Measurements from ENCODE around the gene PTPN21. TPM values are rescaled to one million over a fixed set of nuclear protein-coding genes. Genes with fewer than 3 reads are reported as not detected.
A peak's percentile ranks its signal among the peaks of the same experiment; 100 is the strongest.

Gene PTPN21
- total RNA-seq = under 1 TPM; 0.16 to 0.25 TPM

DNA sequence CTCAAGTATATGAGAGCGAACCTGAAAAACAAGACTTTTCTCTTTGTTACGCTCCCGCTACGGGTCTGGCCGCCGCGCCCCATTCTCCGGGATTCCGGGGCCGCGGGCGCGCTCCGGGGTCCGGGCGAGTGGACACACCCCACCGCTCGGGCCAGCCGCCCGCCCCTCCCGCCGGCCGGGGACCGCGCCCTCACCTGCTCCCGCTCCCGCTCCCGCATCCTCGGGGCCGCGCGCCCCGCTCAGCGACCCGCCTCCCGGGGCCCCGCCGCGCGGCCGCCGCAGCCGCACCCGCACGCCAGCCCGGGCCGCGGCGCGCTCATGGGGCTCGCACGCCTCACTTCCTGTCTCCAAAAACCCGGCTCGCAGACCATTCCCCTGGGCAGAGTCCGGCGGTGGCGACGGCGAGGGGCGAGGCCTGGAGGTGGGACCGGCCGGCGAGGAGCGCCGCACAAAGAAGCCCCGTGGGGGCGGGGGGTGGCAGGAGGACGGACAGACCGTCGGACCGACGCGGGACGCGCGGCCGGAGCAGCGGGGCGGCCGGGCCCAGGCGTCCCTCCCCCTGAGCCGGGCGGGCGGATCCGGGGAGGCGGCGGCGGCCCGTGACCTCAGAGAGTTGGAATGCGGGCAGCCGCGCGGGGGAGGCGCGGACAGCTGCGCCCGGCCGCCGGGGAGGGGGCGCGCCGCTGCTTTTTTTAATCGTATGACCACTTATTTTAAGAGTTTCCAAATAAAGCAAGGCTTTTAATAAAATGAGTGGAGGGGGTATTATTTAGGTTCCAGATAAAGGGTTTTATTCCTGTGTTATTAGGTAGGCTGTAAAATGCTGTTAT is at the start of gene PTPN21:
PTPN21 (minus strand) TSS at position 551 of the 830 bp plus-strand sequence. CDS start 4,590 bp downstream, outside the sequence.
- no peaks in the 10 kb centered on the region for H3K9me3 Mint-ChIP-seq
- no peaks in the 10 kb centered on the region for H3K36me3 Mint-ChIP-seq
- H3K4me3 Mint-ChIP-seq = peak within 1 kb of the TSS; percentile 68
- H3K4me1 Mint-ChIP-seq = peaks cover 36% of the 10 kb centered on the region
- H3K27ac Mint-ChIP-seq = no peak within 1 kb of the TSS
- peaks cover 69% of the 10 kb centered on the region for H3K27me3 Mint-ChIP-seq
- peak; percentile 26 for DNase-seq

DNA sequence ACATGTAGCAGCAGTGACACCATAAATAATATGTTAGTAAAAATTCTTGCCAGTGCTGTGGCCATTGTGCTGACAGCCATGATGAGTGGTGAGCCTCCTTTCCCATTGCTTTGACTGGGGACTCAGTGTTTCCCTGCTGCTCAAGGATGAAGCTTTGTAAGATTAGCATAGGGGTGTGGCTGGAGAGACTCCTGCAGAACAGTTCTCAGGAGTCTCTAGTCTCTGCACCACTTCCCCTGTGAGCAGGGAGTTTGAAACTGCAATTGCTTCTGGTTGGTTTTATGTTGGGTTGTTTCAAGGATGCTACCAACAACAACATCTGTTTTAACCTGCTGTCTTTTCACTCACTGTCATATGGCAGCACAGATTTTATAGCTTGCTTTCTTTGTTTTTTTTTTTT is 49.4 kb upstream of the PTPN21 start:
- no peaks in the 10 kb centered on the region for H3K9me3 Mint-ChIP-seq
- H3K4me3 Mint-ChIP-seq = no peak overlapping the region
- no peak for DNase-seq
- peaks cover 46% of the 10 kb centered on the region for H3K36me3 Mint-ChIP-seq
- H3K27ac Mint-ChIP-seq = no peak overlapping the region
- H3K4me1 Mint-ChIP-seq = peaks cover 14% of the 10 kb centered on the region
- no peaks in the 10 kb centered on the region for H3K27me3 Mint-ChIP-seq

DNA sequence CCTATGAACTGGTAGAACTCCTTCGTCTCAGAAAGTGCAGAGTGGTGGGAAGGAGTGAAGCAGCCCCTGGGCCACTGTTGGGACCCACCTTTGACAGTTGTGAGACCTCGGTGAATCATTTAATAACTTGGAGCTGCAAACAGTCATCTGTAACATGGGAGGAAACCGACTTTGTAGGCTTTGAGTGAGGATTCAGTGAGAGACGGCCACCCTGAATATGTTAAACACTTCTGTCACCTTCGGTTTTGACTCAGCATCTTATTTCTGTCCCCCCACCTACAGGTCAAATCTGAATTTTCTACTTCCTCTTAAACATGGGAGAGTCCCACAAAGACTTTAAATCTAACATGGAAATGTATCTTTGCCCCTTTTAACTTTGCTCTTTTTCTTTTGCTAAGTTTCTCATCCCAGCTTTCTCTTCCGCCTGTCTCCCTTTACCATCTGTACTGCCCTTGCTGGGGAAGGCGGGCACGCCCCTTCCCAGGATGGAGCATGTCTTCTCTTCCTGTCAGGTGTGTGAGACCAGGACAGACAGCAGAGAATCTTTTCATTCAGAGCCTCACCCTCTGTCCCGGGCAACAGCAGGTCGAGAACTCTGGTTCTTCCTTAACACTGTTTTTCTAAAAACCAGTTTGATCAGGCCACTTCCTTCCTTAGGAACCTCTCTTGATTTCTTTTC is 45.1 kb upstream of the PTPN21 start:
- Mint-ChIP-seq H3K4me1 (peaks cover 20% of the 10 kb centered on the region), H3K9me3 (no peaks in the 10 kb centered on the region), H3K27me3 (no peaks in the 10 kb centered on the region), H3K27ac (peak overlapping the region; percentile 77), H3K4me3 (peak overlapping the region; percentile 18), H3K36me3 (peaks cover 45% of the 10 kb centered on the region)
- peak; percentile 21 for DNase-seq

DNA sequence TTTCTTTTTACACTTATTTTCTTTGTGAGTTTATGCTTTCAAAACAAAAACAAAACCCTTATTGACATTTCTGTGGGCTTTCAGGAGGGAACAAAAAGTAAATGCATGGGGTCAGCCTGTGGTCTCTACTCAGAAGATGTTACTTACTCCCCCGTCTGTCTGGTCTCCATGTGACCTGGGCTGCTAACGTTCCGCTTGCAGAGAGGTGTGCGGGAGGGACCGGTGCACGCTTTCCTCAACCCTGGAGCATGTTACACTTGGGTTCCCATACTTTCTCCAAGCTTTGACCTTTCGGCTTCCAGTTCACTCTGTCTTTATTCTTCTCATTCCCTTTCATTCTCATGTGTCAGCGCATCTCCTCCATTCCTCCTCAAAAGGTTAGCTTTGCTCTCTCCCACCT is 44.5 kb upstream of the PTPN21 start:
- peaks cover 45% of the 10 kb centered on the region for H3K36me3 Mint-ChIP-seq
- H3K4me1 Mint-ChIP-seq = peaks cover 20% of the 10 kb centered on the region
- no peaks in the 10 kb centered on the region for H3K9me3 Mint-ChIP-seq
- H3K27me3 Mint-ChIP-seq = no peaks in the 10 kb centered on the region
- no peak overlapping the region for H3K4me3 Mint-ChIP-seq
- peak overlapping the region; percentile 77 for H3K27ac Mint-ChIP-seq
- DNase-seq = no peak

DNA sequence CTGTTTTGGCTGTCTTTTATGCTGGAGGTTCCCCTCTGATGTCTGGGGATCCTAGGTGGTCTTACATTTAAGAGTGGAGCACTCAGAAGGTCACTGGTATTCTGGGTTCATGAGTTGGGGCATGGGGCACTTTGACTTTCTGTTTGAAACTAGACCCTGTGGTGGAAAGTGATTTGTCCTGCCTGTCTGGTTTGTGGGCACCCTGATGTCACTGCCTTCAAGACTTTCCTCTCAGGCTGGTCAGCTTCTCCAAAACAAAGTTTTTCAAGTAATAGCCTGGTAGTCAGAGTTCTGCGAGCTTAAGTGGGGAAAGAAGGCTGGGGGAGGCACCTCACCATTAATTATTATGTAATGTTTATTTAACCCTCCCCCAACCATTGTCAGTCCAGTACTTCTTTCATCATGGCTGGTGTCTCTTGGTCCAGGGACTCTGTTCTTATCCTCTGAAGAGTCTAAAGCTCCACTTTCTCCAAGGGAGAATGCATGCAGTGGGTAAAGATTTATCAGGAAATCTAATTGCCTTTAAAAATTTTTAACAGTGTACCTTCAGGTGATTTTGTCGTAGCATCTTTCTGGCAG is 43.4 kb upstream of the PTPN21 start:
- Mint-ChIP-seq H3K9me3 (no peaks in the 10 kb centered on the region), H3K27me3 (no peaks in the 10 kb centered on the region), H3K36me3 (peaks cover 42% of the 10 kb centered on the region), H3K4me3 (no peak overlapping the region), H3K27ac (peak overlapping the region; percentile 43), H3K4me1 (peaks cover 20% of the 10 kb centered on the region)
- no peak for DNase-seq

DNA sequence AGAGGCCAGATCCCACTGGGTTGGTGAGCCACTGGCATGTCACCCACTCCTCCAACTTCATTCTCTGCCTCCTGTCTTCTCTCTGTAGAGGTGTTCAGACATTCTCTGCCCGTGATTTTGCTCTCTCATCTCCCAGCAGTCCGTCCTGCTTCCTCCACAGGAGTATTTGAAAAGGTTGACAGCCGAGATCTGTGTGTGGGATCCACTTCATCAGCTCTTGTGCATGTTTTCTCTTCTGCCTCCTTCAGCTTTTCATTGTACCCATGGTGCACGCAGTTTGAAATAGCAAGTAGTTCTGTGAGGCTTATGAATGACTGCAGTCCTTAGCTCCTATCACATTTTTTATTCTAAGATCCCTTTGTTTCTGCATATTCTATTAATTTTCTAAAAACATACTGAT is 42.8 kb upstream of the PTPN21 start:
- Mint-ChIP-seq H3K4me3 (no peak overlapping the region), H3K36me3 (peaks cover 37% of the 10 kb centered on the region), H3K27me3 (no peaks in the 10 kb centered on the region), H3K27ac (no peak overlapping the region), H3K4me1 (peaks cover 20% of the 10 kb centered on the region), H3K9me3 (no peaks in the 10 kb centered on the region)
- DNase-seq = no peak

DNA sequence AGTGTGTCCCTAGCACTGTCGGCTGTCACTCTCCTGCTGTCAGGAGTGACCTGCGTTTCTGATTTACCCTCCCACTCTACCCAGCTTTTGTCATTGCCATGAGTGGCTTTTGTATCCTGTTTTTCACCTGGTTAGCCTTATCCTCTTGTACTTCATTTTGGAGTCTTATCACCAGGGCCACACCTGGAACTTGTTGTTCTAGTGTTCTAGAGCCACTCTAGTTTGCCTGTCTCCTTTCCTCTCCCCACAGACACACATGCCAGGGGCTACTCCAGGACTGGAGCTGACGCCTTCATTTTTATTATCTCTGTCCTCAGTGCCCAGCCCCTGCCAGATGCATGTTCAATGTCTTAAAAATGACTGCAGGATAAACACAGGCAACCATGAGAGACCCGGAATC is 42.2 kb upstream of the PTPN21 start:
- H3K4me1 Mint-ChIP-seq = peaks cover 20% of the 10 kb centered on the region
- H3K27ac Mint-ChIP-seq = no peak overlapping the region
- H3K9me3 Mint-ChIP-seq = no peaks in the 10 kb centered on the region
- no peak overlapping the region for H3K4me3 Mint-ChIP-seq
- no peaks in the 10 kb centered on the region for H3K27me3 Mint-ChIP-seq
- DNase-seq = no peak
- peaks cover 33% of the 10 kb centered on the region for H3K36me3 Mint-ChIP-seq

DNA sequence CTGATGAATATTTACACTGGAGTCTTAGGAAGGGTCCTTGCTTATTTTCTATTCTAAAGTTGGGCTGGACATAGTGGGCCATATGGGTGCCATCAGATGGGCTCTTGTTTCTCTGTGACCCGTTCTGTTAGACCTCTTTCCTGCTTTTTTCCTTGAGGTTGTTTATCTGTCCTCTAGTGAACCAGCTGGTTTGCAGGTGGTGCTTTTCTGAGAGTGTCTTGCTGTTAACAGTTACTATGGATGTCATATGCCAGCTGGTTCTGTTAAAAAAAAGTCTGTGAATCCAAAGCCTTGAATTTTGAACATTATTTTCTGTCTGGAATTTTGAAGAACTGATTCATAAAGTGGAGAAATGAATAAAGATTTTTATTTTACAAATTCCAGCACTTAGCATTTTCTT is 37.2 kb upstream of the PTPN21 start:
- no peak overlapping the region for H3K4me3 Mint-ChIP-seq
- no peaks in the 10 kb centered on the region for H3K27me3 Mint-ChIP-seq
- no peak overlapping the region for H3K27ac Mint-ChIP-seq
- no peak for DNase-seq
- H3K9me3 Mint-ChIP-seq = no peaks in the 10 kb centered on the region
- peaks cover 19% of the 10 kb centered on the region for H3K36me3 Mint-ChIP-seq
- H3K4me1 Mint-ChIP-seq = no peaks in the 10 kb centered on the region

DNA sequence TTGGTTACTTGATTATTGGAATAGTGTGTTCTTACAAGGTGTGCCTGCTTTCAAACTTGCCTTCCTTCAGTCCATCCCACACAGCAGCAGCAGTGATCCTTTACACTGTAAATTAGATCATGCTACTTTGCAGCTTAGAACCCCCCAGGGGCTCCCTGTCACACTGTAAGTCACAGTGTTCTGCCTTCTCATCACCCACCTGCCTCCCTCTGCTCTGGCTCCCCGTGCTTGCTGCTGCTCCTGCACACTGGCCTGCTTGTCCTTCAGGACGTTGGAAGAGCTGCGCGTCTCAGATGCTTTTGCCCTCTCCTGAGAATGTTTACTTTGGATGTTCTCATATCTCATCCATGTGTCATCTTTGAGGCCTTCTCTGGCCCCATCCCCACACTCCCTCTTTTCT is 35.4 kb upstream of the PTPN21 start:
- no peaks in the 10 kb centered on the region for H3K9me3 Mint-ChIP-seq
- H3K4me1 Mint-ChIP-seq = no peaks in the 10 kb centered on the region
- no peaks in the 10 kb centered on the region for H3K27me3 Mint-ChIP-seq
- H3K4me3 Mint-ChIP-seq = no peak overlapping the region
- peaks cover 27% of the 10 kb centered on the region for H3K36me3 Mint-ChIP-seq
- no peak for DNase-seq
- no peak overlapping the region for H3K27ac Mint-ChIP-seq

DNA sequence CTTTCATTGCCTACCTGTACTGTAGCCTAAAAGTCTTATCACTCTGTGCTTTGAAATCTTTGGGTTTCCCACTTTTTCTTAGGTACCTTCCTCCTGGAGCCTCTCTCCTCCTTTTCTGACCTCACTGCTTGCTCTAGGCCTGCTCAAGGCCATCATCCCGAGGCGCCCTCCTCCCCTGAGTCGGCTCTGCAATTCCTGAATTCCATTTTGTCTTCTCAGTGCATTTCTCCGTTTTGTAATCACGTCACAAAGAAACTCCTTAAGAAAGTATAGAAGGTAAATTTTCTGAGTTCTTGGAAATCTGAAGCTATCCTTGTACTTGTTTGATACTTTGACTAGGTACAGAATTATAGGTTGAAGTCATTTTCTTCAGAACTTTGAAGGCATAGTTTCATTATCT is 33.3 kb upstream of the PTPN21 start:
- Mint-ChIP-seq H3K9me3 (no peaks in the 10 kb centered on the region), H3K4me1 (peaks cover 3% of the 10 kb centered on the region), H3K27me3 (no peaks in the 10 kb centered on the region), H3K36me3 (peaks cover 29% of the 10 kb centered on the region), H3K27ac (no peak overlapping the region), H3K4me3 (no peak overlapping the region)
- DNase-seq = no peak

DNA sequence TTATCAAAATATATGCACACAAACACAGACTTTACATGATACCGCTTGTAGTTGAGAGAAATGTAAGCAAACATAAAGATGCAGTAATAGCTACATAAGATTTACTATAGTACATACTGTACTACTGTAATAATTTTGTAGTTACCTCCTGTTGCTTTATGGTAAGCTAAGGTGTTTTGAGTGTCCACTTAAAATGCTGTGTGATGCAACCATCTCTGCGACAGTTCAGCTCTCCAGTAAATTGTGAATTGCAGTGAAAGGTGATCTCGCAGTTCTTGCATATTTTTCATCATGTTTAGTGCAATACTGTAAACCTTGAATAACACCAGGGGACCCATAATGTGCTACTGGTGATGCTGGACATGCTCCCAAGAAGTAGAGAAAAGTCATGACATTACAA is 29.6 kb upstream of the PTPN21 start:
- Mint-ChIP-seq H3K9me3 (no peaks in the 10 kb centered on the region), H3K4me1 (peaks cover 3% of the 10 kb centered on the region), H3K27me3 (no peaks in the 10 kb centered on the region), H3K4me3 (no peak overlapping the region), H3K36me3 (peaks cover 35% of the 10 kb centered on the region), H3K27ac (no peak overlapping the region)
- no peak for DNase-seq

DNA sequence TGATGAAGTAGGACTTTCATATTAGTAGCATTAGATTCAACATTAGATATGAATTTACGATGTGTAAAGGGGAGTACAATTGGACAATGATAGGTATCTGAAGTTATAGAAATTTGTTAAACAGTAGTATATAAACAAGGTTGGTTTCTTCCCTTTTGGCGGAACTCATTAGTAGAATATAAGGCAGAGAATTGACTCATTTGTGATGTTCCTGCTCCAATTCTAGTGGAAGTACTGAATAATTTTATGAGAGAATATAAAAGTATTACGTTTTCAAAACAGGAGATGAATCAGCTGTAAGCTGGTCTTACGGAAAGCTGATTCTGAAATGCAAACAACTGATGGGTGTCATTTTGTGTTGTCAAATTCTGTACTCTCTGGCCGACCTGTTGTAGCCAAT is 21.4 kb upstream of the PTPN21 start:
- Mint-ChIP-seq H3K27ac (no peak overlapping the region), H3K27me3 (no peaks in the 10 kb centered on the region), H3K9me3 (no peaks in the 10 kb centered on the region), H3K4me3 (no peak overlapping the region), H3K36me3 (peaks cover 29% of the 10 kb centered on the region), H3K4me1 (no peaks in the 10 kb centered on the region)
- no peak for DNase-seq

DNA sequence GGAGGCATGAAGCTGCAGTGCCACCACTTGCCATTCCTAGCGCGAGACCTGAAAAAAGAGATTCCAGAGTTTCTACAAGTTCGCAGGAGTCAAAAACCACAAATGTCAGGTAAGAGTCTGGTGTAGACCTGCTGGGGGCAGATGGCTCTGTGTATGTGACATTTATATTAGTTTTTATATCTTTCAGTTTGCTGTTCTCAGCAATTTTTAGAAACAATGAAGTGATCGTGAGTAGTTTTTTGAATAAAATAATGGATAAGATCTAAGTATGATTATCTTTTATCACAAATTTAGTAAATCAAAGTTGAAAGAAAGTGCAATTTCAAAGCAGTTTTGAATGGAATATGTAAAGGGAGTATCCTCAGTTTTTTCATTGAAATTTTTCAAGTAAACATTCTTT is 17.3 kb upstream of the PTPN21 start:
- no peaks in the 10 kb centered on the region for H3K27me3 Mint-ChIP-seq
- H3K9me3 Mint-ChIP-seq = no peaks in the 10 kb centered on the region
- no peak for DNase-seq
- H3K4me3 Mint-ChIP-seq = no peak overlapping the region
- H3K27ac Mint-ChIP-seq = no peak overlapping the region
- H3K36me3 Mint-ChIP-seq = peaks cover 39% of the 10 kb centered on the region
- peaks cover 2% of the 10 kb centered on the region for H3K4me1 Mint-ChIP-seq

DNA sequence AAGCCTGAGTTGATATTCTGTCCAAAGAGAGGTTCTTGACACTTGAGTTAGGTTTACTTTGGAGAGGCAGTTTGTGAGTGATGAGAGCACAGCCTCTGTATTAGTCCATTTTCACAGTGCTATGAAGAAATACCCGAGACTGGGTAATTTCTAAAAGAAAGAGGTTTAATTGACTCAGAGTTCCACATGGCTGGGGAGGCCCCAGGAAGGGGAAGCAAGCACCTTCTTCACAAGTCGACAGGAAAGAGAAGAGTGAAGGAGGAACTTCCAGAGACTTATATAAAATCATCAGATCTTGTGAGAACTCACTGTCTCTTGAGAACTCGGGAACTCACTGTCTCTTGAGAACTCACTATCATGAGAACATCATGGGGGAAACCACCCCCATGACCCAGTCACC is 13.4 kb upstream of the PTPN21 start:
- Mint-ChIP-seq H3K36me3 (peaks cover 41% of the 10 kb centered on the region), H3K27ac (no peak overlapping the region), H3K4me3 (no peak overlapping the region), H3K27me3 (no peaks in the 10 kb centered on the region), H3K4me1 (peaks cover 17% of the 10 kb centered on the region), H3K9me3 (no peaks in the 10 kb centered on the region)
- DNase-seq = no peak

DNA sequence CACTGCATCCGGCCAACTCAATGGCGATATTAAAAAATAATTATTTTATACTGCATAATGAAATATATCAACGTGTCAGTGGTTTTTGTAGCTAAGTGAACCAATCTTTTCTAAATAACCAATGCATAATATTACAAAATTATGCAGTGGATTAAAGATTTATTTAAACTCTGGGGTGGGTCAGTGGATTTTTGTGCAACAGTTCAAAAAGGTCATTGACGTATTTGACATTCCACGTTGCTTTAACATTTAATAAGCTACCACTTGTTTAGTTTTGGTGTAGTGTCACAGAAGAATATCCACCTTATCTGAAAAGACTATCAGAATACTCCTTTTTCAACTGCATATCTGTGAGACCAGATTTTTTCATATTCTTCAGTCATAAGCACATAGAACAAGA is 10.6 kb upstream of the PTPN21 start:
- no peak overlapping the region for H3K4me3 Mint-ChIP-seq
- no peaks in the 10 kb centered on the region for H3K9me3 Mint-ChIP-seq
- H3K36me3 Mint-ChIP-seq = peaks cover 37% of the 10 kb centered on the region
- no peak overlapping the region for H3K27ac Mint-ChIP-seq
- peaks cover 25% of the 10 kb centered on the region for H3K4me1 Mint-ChIP-seq
- DNase-seq = no peak
- peaks cover 22% of the 10 kb centered on the region for H3K27me3 Mint-ChIP-seq
